Pons (tissue), 1 donor: Measurements from ENCODE around the gene THEMIS.
"Not testable (repeated sequence)": the region's sequence is repeated elsewhere in the genome, so short reads cannot be mapped to it uniquely, and the experiment has no call there.

Experiments
- DNase-seq: peaks from one replicate; pipeline ENCODE4 v3.0.0-alpha.2; 2016; ENCODE audit warnings: low spot score

Gene THEMIS

GRCh38 chr6:127718694-127719093, 182.2 kb downstream of the THEMIS start:
- DNase-seq = no peak

GRCh38 chr6:127717384-127717783, 183.5 kb downstream of the THEMIS start:
- DNase-seq = no peak

DNA sequence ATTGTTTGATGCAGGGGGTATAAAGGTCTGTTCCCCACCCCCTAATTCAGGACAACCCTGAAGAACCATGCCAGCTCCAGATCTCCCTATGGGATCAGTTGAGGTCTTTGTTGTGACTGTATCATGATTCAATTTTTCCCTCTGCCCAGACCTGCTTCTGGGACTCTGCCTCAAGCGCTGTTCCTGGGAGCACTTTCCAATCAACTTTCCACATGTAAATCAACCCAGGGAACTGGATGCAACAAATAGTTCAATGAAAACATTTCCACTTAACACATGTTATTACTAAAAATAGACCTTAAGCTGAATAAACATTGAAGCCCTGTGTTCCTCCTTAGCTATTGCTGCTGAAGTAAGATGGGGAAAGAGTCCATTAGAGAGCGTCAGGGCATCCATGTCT, 184.4 kb downstream of the THEMIS start:
- no peak for DNase-seq

- DNase-seq = no peak
Observed at GRCh38 chr6:127710668-127711067, 190.2 kb downstream of the THEMIS start.

DNA sequence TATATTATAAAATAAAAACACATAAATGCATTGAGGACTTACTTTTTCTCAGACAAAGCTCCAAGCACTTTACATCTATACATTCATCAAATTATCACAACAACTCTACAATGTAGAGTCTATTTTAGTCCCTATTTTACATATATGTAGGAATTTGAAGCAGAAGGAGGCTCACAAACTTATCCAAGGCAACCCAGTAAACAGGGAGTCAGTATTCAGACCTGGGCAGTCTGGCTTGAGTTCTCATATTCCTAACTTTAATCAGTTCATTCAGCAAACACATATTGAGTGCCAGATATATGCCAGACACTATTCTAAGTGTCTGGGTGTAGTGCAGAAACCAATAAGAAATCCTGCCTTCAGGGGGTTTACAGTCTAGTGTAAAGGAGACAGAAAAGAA, 194.6 kb downstream of the THEMIS start:
- DNase-seq = no peak

DNA sequence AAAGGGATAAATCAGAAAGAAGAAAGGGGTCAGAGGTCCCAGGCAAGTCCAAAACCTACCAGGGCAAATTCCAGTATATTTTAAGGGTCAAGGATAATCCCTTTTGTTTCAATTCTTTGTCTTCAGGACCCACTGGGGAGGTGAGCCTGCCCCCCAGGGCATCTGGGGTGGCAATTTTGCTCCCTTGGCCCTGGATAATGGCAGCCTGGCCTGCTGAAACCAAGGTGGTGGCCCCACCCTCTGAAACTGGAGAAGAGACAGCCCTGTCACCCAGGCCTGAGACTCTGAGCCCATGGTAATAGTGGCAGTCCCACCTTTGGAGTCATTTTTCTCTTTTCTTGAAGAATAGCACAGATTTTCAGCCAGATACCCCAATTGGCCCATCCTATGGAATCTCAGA, 205.8 kb downstream of the THEMIS start:
- DNase-seq = no peak

- DNase-seq = no peak
Observed at GRCh38 chr6:127691146-127691545, 209.7 kb downstream of the THEMIS start.

- no peak for DNase-seq
Observed at GRCh38 chr6:127690588-127690987, 210.3 kb downstream of the THEMIS start.

DNA sequence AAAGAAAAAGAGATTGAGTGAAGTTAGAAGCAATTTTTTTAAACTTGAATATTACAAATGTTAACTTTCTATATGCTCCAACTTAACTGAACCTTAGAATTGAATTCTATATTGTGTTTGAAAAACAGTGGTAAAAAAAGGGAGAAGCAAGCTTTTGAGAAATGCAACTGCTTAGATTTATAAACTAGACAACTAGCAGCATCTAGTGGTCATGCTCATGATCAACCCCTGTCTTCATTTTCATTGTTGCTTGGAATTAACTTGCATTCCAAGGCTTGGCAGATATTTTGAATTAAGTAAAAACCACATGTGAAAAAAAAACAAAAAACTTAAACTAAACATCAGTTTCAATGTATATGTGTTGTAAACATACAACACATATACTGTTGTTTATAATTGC, 210.8 kb downstream of the THEMIS start:
- DNase-seq = peak; percentile 38

- not testable (repeated sequence) for DNase-seq
Observed at GRCh38 chr6:127687490-127687889, 213.4 kb downstream of the THEMIS start.

GRCh38 chr6:127686084-127686483, 214.8 kb downstream of the THEMIS start:
- no peak for DNase-seq

- DNase-seq = no peak
Observed at GRCh38 chr6:127684501-127684900, 216.4 kb downstream of the THEMIS start.
